A549 (cell line): ENCODE results near the gene CCDC57. TPM values are rescaled to one million over a fixed set of nuclear protein-coding genes. Genes with fewer than 3 reads are reported as not detected.

Experiments
- ATAC-seq, 2 experiments: fragments of 200-7000 bp in 1 of 2; fragments of >200 bp in 1 of 2; cut with Nextera tagmentation in 1 of 2; cut with Tn5 transposase in 1 of 2; 3 replicates each; pipeline versions ENCODE4 v1.8.0 to v1.9.1; 2018 to 2020; ENCODE audit warnings: mild to moderate bottlenecking in 1 of 2, moderate library complexity in 1 of 2
- CTCF ChIA-PET: fragments of 300-600 bp; sonication (Branson Sonifier 250); formaldehyde crosslinking; extraction: SDS; loops from one replicate; lab custom pipeline; 2021; ENCODE audit warnings: antibody characterized with exemption, inconsistent platforms; lab: Yijun Ruan, JAX
- POLR2A ChIA-PET: fragments of 350-600 bp; formaldehyde crosslinking; extraction: SDS; loops from one replicate; lab custom pipeline; 2021; ENCODE audit warnings: antibody characterized with exemption, inconsistent platforms; lab: Yijun Ruan, JAX
- DNase-seq, 2 experiments: peaks; one replicate each; pipeline versions ENCODE4 v3.0.0 to v3.0.0-alpha.2; 2011 to 2016; ENCODE audit warnings: low read depth in 1 of 2, low spot score in 1 of 2
- FAIRE-seq: peaks from 2 replicates; lab custom pipeline; 2011; peaks lifted over from hg19 to GRCh38; lab: Jason Lieb, UNC
- H3K27ac ChIP-seq, 2 experiments: fragments of >200 bp; sonication (Bioruptor Twin); formaldehyde crosslinking; 3 replicates each; pipeline ENCODE4 v1.5.1; 2016 to 2017
- H3K4me1 ChIP-seq: fragments of >200 bp; sonication (Bioruptor Twin); formaldehyde crosslinking; 3 replicates; pipeline ENCODE4 v1.6.1; 2016
- H3K4me2 ChIP-seq: fragments of >200 bp; sonication (Bioruptor Twin); formaldehyde crosslinking; 3 replicates; pipeline ENCODE4 v1.6.1; 2016
- H3K4me3 ChIP-seq: fragments of >200 bp; sonication (Bioruptor Twin); formaldehyde crosslinking; 3 replicates; pipeline ENCODE4 v1.5.1; 2016
- H3K9me3 ChIP-seq: fragments of >200 bp; sonication (Bioruptor Twin); formaldehyde crosslinking; 3 replicates; pipeline ENCODE4 v1.6.1; 2016
- BHLHE40 ChIP-seq: IDR thresholded peaks from 2 replicates; pipeline ENCODE4 v1.6.1; 2012; ENCODE audit warnings: low read depth, low read length, inconsistent platforms
- CBX8 ChIP-seq: fragments of 200-600 bp; sonication (generic); IDR thresholded peaks from 2 replicates; pipeline ENCODE4 v1.6.1; 2016
- CEBPB ChIP-seq, 2 experiments: fragments of >200 bp in 1 of 2; sonication (Bioruptor Twin) in 1 of 2; formaldehyde crosslinking in 1 of 2; IDR thresholded peaks; 2 replicates each; pipeline ENCODE4 v1.6.1; 2012 to 2016
- CHD4 ChIP-seq: fragments of 200-600 bp; sonication (generic); IDR thresholded peaks from 2 replicates; pipeline ENCODE4 v1.6.1; 2016; ENCODE audit warnings: antibody characterized with exemption, mild to moderate bottlenecking, borderline replicate concordance
- CTCF ChIP-seq: fragments of >200 bp; sonication (Bioruptor Twin); formaldehyde crosslinking; IDR thresholded peaks from 3 replicates; pipeline ENCODE4 v1.5.1; 2016
- E2F6 ChIP-seq: IDR thresholded peaks from 2 replicates; pipeline ENCODE4 v1.6.1; 2012; ENCODE audit warnings: low read depth, borderline replicate concordance
- EHF ChIP-seq: fragments of 250-450 bp; sonication (Bioruptor Pico); IDR thresholded peaks from 2 replicates; pipeline ENCODE4 v1.5.0; 2020; ENCODE audit warnings: mild to moderate bottlenecking
- ESRRA ChIP-seq: fragments of 150-350 bp; IDR thresholded peaks from 2 replicates; pipeline ENCODE4 v1.6.1; 2014; ENCODE audit warnings: mild to moderate bottlenecking, low read length, borderline replicate concordance
- FOSB ChIP-seq: fragments of 250-450 bp; sonication (Bioruptor Pico); IDR thresholded peaks from 2 replicates; pipeline ENCODE4 v1.5.0; 2020; ENCODE audit warnings: mild to moderate bottlenecking, moderate library complexity
- FOSL2 ChIP-seq, 2 experiments: fragments of 450-650 bp in 1 of 2; fragments of >200 bp in 1 of 2; sonication (Bioruptor Twin) in 1 of 2; formaldehyde crosslinking; IDR thresholded peaks; 2 replicates each; pipeline versions ENCODE4 v1.5.0 to v1.6.1; 2016 to 2020; ENCODE audit warnings: mild to moderate bottlenecking in 1 of 2, moderate library complexity in 1 of 2
- FOXS1 ChIP-seq: fragments of 250-450 bp; sonication (Bioruptor Pico); IDR thresholded peaks from 2 replicates; pipeline ENCODE4 v1.5.0; 2020; ENCODE audit warnings: mild to moderate bottlenecking, moderate library complexity
- GATA3 ChIP-seq: IDR thresholded peaks from 2 replicates; pipeline ENCODE4 v1.6.1; 2012; ENCODE audit warnings: borderline replicate concordance
- HEYL ChIP-seq: fragments of 250-450 bp; sonication (Bioruptor Pico); IDR thresholded peaks from 2 replicates; pipeline ENCODE4 v1.8.0; 2021; ENCODE audit warnings: mild to moderate bottlenecking, moderate library complexity
- HOXB13 ChIP-seq: fragments of 250-450 bp; sonication (Bioruptor Pico); IDR thresholded peaks from 2 replicates; pipeline ENCODE4 v1.5.0; 2020; ENCODE audit warnings: low read depth, mild to moderate bottlenecking, moderate library complexity
- JUN ChIP-seq, 2 experiments: fragments of >200 bp; sonication (Bioruptor Twin); formaldehyde crosslinking; IDR thresholded peaks; 2 replicates in 1 of 2; 3 replicates in 1 of 2; pipeline ENCODE4 v1.6.1; 2016 to 2017
- KDM5A ChIP-seq: fragments of 200-600 bp; sonication (generic); IDR thresholded peaks from 2 replicates; pipeline ENCODE4 v1.6.1; 2016; ENCODE audit warnings: antibody characterized with exemption, mild to moderate bottlenecking
- MAFK ChIP-seq: fragments of 450-650 bp; IDR thresholded peaks from 2 replicates; pipeline ENCODE4 v1.6.1; 2014; ENCODE audit not compliant: partially characterized antibody
- NFE2L2 ChIP-seq: fragments of 150-350 bp; conservative IDR thresholded peaks from 2 replicates; pipeline ENCODE4 v1.6.1; 2014; ENCODE audit warnings: low read length
- PBX3 ChIP-seq: IDR thresholded peaks from 2 replicates; pipeline ENCODE4 v1.6.1; 2012
- RFX5 ChIP-seq: fragments of 450-650 bp; IDR thresholded peaks from 2 replicates; pipeline ENCODE4 v1.7.1; 2014; ENCODE audit warnings: antibody characterized with exemption, mild to moderate bottlenecking, moderate library complexity
- SMC3 ChIP-seq: fragments of >200 bp; sonication (Bioruptor Twin); formaldehyde crosslinking; IDR thresholded peaks from 3 replicates; pipeline ENCODE4 v1.6.1; 2018; ENCODE audit warnings: inconsistent platforms
- TP53 ChIP-seq: fragments of 250-450 bp; sonication (Bioruptor Pico); IDR thresholded peaks from 2 replicates; pipeline ENCODE4 v1.5.0; 2021; ENCODE audit warnings: mild to moderate bottlenecking, moderate library complexity
- USF2 ChIP-seq: fragments of 450-650 bp; IDR thresholded peaks from 2 replicates; pipeline ENCODE4 v1.6.1; 2014; ENCODE audit warnings: antibody characterized with exemption
- ZSCAN20 ChIP-seq: fragments of 250-450 bp; sonication (Bioruptor Pico); IDR thresholded peaks from 2 replicates; pipeline ENCODE4 v1.8.0; 2022; ENCODE audit warnings: mild to moderate bottlenecking, moderate library complexity
- WGBS: methylation state at CpG from one replicate; pipeline ENCODE4 v1.1.6; 2017; ENCODE audit errors: missing lambda C conversion rate; 5-methylcytosine and 5-hydroxymethylcytosine counted together
- polyA plus RNA-seq, 4 experiments: library from polyadenylated mRNA; depleted of rRNA in 3 of 4; stranded (reverse); fragments of >200 nt; fragmentation: RNase III in 1 of 4; extraction: RNeasy Plus Mini Kit Qiagen cat#74134 plus additional on column Dnase treatment in 1 of 4; gene quantifications; 2 replicates in 3 of 4; 3 replicates in 1 of 4; pipeline ENCODE4 v1.2.3, GENCODE V29; 2011 to 2017

CCDC57 gene
- polyA plus RNA-seq, 2 of the 4 experiments (the other 2 are of a cell fraction), result 18.2 to 18.5 TPM

- no peak overlapping the region for H3K4me3 ChIP-seq
- DNase-seq, result no peak
- no peak overlapping the region for H3K27ac ChIP-seq
- no peak for FAIRE-seq
- CTCF ChIA-PET, result interaction anchor here (0.8 to 21.7 kb wide), 7 partner anchors 9 to 98 kb away, joined by 3 to 191 read pairs (median 6); partner anchors contain the start of genes DCXR, DUS1L and RAC3
- H3K9me3 ChIP-seq, result no peaks in the 10 kb centered on the region
- POLR2A ChIA-PET, result interaction anchor here (1.0 kb wide), 1 partner anchor 19 kb away, joined by 4 read pairs; the partner anchor contains the start of gene DCXR
- H3K4me2 ChIP-seq, result no peak overlapping the region
- no peak for ATAC-seq
- no peak for TF ChIP-seq FOXS1
- no peak for TF ChIP-seq MAFK
- no peak for TF ChIP-seq PBX3
- no peak for TF ChIP-seq E2F6
- TF ChIP-seq EHF (CRISPR knock-in tag), result no peak
- no peak for TF ChIP-seq CEBPB (IDR thresholded peaks at IDR 0.05)
- TF ChIP-seq JUN (IDR thresholded peaks at IDR 0.05), result peak in 1 of 2 experiments; percentile 13; a peak in 1 of 5 replicates
- TF ChIP-seq RFX5, result no peak
- WGBS, result 91% methylated on average over 24 of the region's 28 CpGs
- H3K4me1 ChIP-seq, result peaks cover 9% of the 10 kb centered on the region; the same call in 2 of the 3 replicates
These were observed 156.5 kb downstream of the CCDC57 start for GRCh38 chr17:82055965-82056728.

GRCh38 chr17:82055023-82055964, 157.3 kb downstream of the CCDC57 start:
- no peak for DNase-seq
- TF ChIP-seq NFE2L2, result no peak
- TF ChIP-seq FOSL2 (IDR thresholded peaks at IDR 0.05), result no peak
- TF ChIP-seq FOSL2 (CRISPR knock-in tag; IDR thresholded peaks at IDR 0.05), result no peak
- TF ChIP-seq MAFK, result no peak
- no peak for TF ChIP-seq HOXB13 (CRISPR knock-in tag)
- no peak for TF ChIP-seq ZSCAN20
- no peak for TF ChIP-seq TP53 (CRISPR knock-in tag)
- TF ChIP-seq GATA3, result no peak
- TF ChIP-seq SMC3, result no peak
- no peak for TF ChIP-seq CBX8
- TF ChIP-seq CTCF, result no peak
- no peak for TF ChIP-seq ESRRA
- no peak for TF ChIP-seq CHD4
- TF ChIP-seq FOSB (CRISPR knock-in tag), result no peak
- no peak for TF ChIP-seq HEYL (CRISPR knock-in tag)
- no peak for TF ChIP-seq KDM5A
- TF ChIP-seq USF2, result no peak
- TF ChIP-seq BHLHE40, result no peak
- H3K4me2 ChIP-seq, result no peak overlapping the region
- no peaks in the 10 kb centered on the region for H3K9me3 ChIP-seq
- H3K4me1 ChIP-seq, result peaks cover 16% of the 10 kb centered on the region; the same call in 2 of the 3 replicates
- ChIA-PET CTCF (interaction anchor here (1.2 to 21.7 kb wide), 5 partner anchors 10 to 99 kb away, joined by 3 to 191 read pairs (median 24); partner anchors contain the start of genes DCXR, DUS1L and RAC3), POLR2A (interaction anchor here (1.0 kb wide), 1 partner anchor 18 kb away, joined by 4 read pairs; the partner anchor contains the start of gene DCXR)
- FAIRE-seq, result no peak
- H3K4me3 ChIP-seq, result no peak overlapping the region
- H3K27ac ChIP-seq, result no peak overlapping the region
- 93% methylated on average over 20 of the region's 26 CpGs for WGBS
- ATAC-seq, result no peak
